HUES6 (cell line): Measurements from ENCODE around the gene P4HA3.

ENCODE experiments used
- H3K27ac ChIP-seq: 2 replicates; pipeline ENCODE4 v1.7.0; 2013; ENCODE audit warnings: low read depth, mild to moderate bottlenecking, low read length, inconsistent platforms
- H3K27me3 ChIP-seq: 2 replicates; pipeline ENCODE4 v1.6.1; 2013; ENCODE audit warnings: low read length; ENCODE audit not compliant: control insufficient read depth, insufficient read depth
- H3K36me3 ChIP-seq: 2 replicates; pipeline ENCODE4 v1.6.1; 2013; ENCODE audit warnings: low read length; ENCODE audit not compliant: control insufficient read depth, insufficient read depth
- H3K4me1 ChIP-seq: 2 replicates; pipeline ENCODE4 v1.6.1; 2013; ENCODE audit warnings: low read length; ENCODE audit not compliant: control insufficient read depth, insufficient read depth
- H3K4me3 ChIP-seq: 2 replicates; pipeline ENCODE4 v1.5.1; 2013; ENCODE audit warnings: low read depth, low read length
- H3K9ac ChIP-seq: one replicate; pipeline ENCODE4 v1.6.1; 2013; ENCODE audit warnings: mild to moderate bottlenecking, low read length
- H3K9me3 ChIP-seq: 2 replicates; pipeline ENCODE4 v1.6.1; 2013; ENCODE audit warnings: low read depth, low read length; ENCODE audit not compliant: control insufficient read depth, insufficient read depth

The P4HA3 gene

DNA sequence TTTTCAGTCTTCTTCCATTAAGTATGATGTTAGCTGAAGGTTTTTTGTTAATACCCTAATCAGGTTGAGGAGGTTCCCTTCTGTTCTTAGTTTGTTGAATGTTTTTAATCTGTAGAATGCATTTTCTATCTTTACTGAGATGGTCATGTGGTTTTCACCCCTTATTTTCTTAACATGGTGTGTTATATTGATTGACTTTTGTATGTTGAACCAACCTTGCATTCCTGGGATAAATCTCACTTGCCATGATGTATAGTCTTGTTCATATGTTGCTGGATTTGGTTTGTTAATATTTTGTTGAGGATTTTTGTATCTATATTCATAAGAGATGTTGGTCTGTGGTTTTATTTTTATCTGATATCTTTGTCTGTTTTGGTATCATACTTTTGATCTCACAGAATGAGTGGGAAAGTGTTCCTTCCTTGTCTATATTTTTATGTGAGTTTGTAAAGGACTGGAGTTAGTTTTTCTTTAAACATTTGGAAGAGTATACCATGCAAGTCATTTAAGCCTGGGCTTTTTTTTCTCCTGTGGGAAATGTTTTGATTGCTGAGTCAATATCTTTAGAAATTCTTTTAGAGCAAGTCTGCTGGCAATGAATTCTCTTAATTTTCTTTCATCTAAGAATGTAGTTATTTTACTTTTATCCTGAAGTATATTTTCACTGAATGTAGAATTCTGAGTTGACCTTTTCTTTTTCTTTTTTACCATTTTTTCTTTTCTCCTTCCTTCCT lies 5.5 kb upstream of the P4HA3 start:
- Histone ChIP-seq H3K9ac (no peak overlapping the region), H3K27me3 (peaks cover 19% of the 10 kb centered on the region), H3K4me1 (no peaks in the 10 kb centered on the region), H3K36me3 (no peaks in the 10 kb centered on the region), H3K9me3 (0 out of 2 replicates have a peak, but pooled peaks cover 8% of the 10 kb centered on the region), H3K27ac (no peak overlapping the region), H3K4me3 (no peak overlapping the region)

DNA sequence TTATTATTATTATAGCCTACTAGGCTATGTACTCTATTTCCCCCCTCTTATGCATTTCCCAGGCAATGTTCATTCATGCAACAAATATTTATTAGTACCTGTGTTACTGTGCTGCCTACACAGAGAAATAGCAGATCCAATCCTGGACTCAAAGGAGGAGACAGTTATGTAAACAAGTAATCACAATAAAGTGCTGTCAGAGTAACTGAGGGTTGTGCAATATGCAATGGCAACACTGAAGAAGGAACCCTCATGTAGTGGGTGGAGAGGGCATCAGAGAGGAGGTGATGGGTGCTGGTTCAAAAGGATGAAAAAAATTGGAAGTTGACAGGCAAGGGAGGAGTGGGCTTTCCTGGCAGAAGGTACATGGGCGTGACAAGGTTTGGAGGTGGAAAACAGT lies 886 bp upstream of the P4HA3 start:
- Histone ChIP-seq H3K4me3 (no peak overlapping the region), H3K9me3 (0 out of 2 replicates have a peak, but pooled peaks cover 8% of the 10 kb centered on the region), H3K9ac (no peak overlapping the region), H3K36me3 (no peaks in the 10 kb centered on the region), H3K4me1 (0 out of 2 replicates have a peak, but pooled peaks cover 2% of the 10 kb centered on the region), H3K27ac (no peak overlapping the region), H3K27me3 (peaks cover 53% of the 10 kb centered on the region)

DNA sequence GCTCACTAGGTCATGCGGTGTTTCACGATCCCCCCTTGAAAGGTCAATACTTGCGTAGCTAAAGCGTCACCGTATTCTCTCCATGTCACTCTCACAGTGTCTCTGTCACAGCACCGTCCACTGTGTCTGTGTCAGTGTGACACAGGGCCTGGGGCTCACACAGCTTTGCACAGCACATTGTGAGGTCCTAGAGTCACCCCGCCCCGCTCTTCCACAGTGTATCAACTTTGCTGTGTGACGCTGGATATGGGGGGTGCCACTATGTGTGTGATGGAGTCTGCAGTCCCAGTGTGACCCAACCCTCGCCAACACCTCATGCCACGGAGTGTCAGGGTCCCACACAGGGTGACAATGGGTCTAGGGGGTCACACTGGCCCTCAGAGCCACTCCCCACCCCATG lies 583 bp downstream of the P4HA3 start:
- Histone ChIP-seq H3K9me3 (no peaks in the 10 kb centered on the region), H3K27ac (no peak overlapping the region), H3K4me3 (peak overlapping the region; percentile 63), H3K36me3 (no peaks in the 10 kb centered on the region), H3K9ac (no peak overlapping the region), H3K4me1 (0 out of 2 replicates have a peak, but pooled peaks cover 2% of the 10 kb centered on the region), H3K27me3 (peaks cover 64% of the 10 kb centered on the region)

DNA sequence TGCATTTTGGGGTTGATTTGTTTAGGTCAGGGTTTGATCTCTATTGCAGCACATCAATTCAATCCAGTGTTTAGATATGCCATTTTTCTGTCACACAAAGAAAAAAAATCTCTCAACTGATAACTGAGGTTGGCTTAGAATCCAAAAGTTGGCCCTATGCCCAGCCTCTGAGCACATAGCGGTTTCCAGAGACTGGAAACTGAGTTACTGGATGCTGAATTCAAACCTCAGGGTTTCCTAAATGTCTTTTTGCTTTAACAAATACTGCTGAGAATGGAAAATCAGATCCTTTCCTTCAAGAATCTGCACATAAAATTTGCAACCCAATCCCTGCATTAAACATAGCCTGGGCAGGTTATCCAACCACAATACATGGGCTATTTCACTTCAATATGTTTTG lies 4.0 kb downstream of the P4HA3 start:
- H3K27ac ChIP-seq = no peak overlapping the region
- H3K9ac ChIP-seq = no peak overlapping the region
- 0 out of 2 replicates have a peak, but pooled peaks cover 2% of the 10 kb centered on the region for H3K4me1 ChIP-seq
- H3K9me3 ChIP-seq = no peaks in the 10 kb centered on the region
- peaks cover 53% of the 10 kb centered on the region for H3K27me3 ChIP-seq
- no peaks in the 10 kb centered on the region for H3K36me3 ChIP-seq
- H3K4me3 ChIP-seq = no peak overlapping the region

DNA sequence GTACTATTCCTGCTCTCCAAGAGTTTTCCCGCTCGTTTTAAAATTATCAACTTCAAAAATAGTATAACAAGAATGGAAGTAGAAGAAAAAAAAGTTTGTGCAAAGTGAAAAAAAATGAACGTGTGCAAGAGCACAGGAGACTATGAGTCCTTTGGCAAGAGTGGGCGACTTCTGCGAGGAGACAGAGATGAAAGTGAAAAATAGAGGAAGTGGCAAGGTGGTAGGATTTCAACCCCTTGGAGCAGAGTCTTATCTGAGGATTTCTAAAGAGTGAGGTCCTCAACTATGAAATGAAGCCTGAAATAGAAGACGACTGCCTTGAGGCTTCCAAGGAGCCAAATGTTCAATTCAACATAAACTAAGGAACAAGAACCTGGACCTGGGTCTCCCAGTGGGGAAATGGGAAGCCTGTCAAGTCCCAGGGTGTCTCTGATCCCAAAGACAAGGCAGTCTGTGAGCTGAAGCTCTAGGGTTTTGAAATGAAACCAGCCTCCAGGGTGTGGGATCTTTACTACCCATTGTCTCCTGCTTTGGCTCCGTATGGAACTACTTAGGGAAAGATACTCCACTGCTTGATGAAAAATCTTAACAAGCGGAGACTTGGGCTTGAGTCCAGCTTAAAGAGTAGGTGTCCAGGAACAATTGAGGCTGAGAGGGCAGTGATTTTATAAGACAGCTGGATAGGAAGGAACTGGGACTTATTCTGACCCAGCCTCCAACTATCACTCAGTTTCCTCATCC lies 4.8 kb downstream of the P4HA3 start:
- Histone ChIP-seq H3K9me3 (no peaks in the 10 kb centered on the region), H3K27me3 (peaks cover 45% of the 10 kb centered on the region), H3K36me3 (no peaks in the 10 kb centered on the region), H3K9ac (no peak overlapping the region), H3K4me1 (no peaks in the 10 kb centered on the region), H3K27ac (no peak overlapping the region), H3K4me3 (no peak overlapping the region)

DNA sequence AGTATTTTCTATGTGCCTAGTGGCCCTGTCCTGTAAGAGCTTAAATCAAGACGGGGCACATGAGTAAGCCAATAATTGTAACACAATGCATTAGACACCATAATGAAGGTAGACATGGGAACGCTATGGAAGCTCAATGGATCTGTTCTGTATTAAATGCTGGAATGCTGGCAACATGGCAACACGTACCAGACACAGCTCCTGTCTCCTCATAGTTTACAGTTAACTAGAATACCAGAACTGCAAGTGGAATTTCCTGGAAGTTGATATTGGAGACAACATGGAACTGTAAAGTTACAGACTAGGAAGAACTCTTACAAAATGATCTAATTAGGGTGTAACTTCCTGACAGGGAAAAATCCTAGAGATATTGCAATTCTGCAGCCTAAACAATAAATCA lies 12.4 kb downstream of the P4HA3 start:
- no peaks in the 10 kb centered on the region; the same call in 1 of the 2 replicates for H3K27me3 ChIP-seq
- no peaks in the 10 kb centered on the region for H3K9me3 ChIP-seq
- H3K36me3 ChIP-seq = no peaks in the 10 kb centered on the region
- H3K9ac ChIP-seq = no peak overlapping the region
- H3K27ac ChIP-seq = no peak overlapping the region
- no peaks in the 10 kb centered on the region for H3K4me1 ChIP-seq
- no peak overlapping the region for H3K4me3 ChIP-seq

DNA sequence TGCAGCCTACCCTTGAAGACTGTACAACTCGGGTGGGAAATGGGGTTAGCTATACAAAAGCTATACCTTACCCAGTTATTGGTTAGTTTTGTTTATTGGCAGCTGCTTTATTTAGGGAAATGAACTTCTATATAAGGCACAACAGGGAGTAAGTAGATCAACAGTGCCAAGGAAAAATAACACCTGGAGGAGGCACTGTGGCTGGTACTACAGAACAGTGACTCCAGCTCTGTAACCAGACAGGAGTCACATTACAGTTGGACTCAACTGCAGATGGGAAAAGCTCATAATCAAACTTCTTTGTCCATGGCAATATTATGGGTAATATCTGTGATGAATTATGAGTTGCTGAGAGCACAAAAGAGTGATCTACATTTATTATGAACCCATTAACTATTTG lies 14.0 kb downstream of the P4HA3 start:
- H3K27ac ChIP-seq = no peak overlapping the region
- no peaks in the 10 kb centered on the region for H3K4me1 ChIP-seq
- no peaks in the 10 kb centered on the region for H3K9me3 ChIP-seq
- H3K27me3 ChIP-seq = no peaks in the 10 kb centered on the region; the same call in 1 of the 2 replicates
- no peak overlapping the region for H3K9ac ChIP-seq
- no peak overlapping the region for H3K4me3 ChIP-seq
- no peaks in the 10 kb centered on the region for H3K36me3 ChIP-seq

DNA sequence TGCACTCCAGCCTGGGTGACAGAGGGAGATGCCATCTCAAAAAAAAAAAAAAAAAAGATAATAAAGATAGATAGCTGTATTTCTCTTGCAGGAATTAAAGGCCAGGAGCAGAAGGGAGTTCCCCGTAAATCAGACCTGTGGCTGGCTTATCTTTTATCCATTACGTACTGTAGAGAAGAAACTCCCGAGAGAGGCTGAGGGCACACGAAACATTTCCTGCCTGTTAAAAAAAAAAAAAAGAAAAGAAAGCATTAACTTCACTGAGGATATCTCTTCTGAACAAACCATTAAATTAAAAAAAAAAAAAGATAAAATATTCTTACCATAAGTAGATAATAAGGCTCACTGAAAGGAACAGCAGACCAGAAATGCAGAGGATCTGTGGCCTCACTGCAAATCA lies 22.5 kb downstream of the P4HA3 start:
- Histone ChIP-seq H3K4me1 (no peaks in the 10 kb centered on the region), H3K27me3 (no peaks in the 10 kb centered on the region), H3K9ac (no peak overlapping the region), H3K4me3 (no peak overlapping the region), H3K27ac (no peak overlapping the region), H3K9me3 (no peaks in the 10 kb centered on the region), H3K36me3 (no peaks in the 10 kb centered on the region)

DNA sequence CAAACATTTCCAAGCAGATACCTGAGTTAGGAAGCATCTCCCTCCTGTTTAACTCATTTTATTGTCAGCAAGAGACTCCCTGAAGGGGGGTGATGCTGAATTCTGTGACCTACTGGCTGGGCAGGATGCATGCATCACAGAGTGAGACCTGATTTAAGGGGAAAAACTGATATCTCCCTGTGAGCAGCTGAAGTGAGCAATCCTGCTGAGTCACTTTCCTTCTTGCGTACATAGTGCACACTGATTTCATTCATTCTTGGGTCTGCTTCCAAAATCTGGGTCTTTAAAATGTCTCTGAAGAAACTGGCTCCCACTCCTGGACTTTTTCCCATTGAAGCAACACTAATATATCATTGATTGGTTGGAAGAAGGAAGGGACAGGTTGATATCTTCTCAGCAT lies 23.3 kb downstream of the P4HA3 start:
- H3K4me1 ChIP-seq = no peaks in the 10 kb centered on the region
- no peaks in the 10 kb centered on the region for H3K27me3 ChIP-seq
- no peak overlapping the region for H3K27ac ChIP-seq
- H3K36me3 ChIP-seq = no peaks in the 10 kb centered on the region
- no peaks in the 10 kb centered on the region for H3K9me3 ChIP-seq
- H3K9ac ChIP-seq = no peak overlapping the region
- no peak overlapping the region for H3K4me3 ChIP-seq

DNA sequence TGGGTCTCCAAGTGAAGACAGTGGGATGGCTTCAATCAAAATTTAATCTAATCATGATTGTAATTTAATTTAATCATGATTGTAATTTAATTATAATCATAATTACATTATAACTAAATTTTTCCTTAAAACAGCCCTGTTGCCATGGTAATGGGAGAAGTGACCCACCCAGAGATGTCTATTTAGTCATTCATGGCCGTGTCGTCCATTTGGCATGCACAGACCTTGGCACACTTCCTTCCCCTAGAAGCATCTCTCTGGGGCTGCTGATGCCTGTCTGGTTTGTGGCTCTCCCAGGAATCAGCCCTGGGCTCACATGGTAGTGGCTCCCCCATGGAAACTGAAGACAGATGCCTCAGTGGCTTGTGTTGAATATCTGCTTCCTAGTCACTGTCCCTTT lies 27.0 kb downstream of the P4HA3 start:
- Histone ChIP-seq H3K4me3 (no peak overlapping the region), H3K9ac (no peak overlapping the region), H3K27ac (no peak overlapping the region), H3K27me3 (no peaks in the 10 kb centered on the region), H3K36me3 (no peaks in the 10 kb centered on the region), H3K4me1 (no peaks in the 10 kb centered on the region), H3K9me3 (no peaks in the 10 kb centered on the region)

DNA sequence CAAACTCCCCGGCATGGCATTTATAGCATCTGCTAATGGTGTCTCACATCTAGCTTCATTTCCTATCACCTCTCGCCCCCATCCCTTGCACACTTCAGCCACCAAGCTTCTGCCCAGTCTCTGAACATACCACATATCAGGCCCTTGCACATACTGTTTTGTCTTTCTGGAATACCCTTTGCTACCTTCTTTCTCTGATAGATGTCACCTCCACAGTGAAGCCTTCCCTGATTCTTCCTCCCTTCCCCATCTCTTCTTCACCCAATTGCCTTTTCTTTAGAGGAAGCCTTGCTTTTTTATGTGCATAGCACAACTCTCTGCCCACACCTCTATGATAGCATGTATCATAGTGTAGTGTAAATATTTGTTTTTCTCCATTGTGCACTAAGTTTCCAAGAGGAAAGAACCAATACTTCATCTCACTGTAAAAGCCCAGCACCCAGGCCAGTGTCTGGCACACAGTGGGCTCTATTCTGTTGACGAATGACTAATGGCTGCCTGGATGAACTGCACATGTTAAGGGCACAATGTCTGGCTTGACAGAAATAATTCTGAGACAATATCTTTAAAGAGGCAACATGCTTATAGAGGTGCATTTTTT lies 27.8 kb downstream of the P4HA3 start:
- Histone ChIP-seq H3K9me3 (no peaks in the 10 kb centered on the region), H3K4me1 (no peaks in the 10 kb centered on the region), H3K36me3 (no peaks in the 10 kb centered on the region), H3K27ac (no peak overlapping the region), H3K27me3 (no peaks in the 10 kb centered on the region), H3K4me3 (no peak overlapping the region), H3K9ac (no peak overlapping the region)
